Ovary (tissue), 9 donors: ENCODE measurements around the gene TRANK1. TPM values are rescaled to one million over a fixed set of nuclear protein-coding genes. Genes with fewer than 3 reads are reported as not detected.

Experiments
- DNase-seq, 5 donors: peaks; one replicate each; pipeline ENCODE4 v3.0.0-alpha.2; 2019 to 2020
- H3K27ac ChIP-seq, 2 donors: fragments of 200-600 bp; one replicate each; pipeline versions ENCODE4 v1.5.1 to v1.8.0; 2019 to 2022
- H3K27me3 ChIP-seq: fragments of 200-600 bp; one replicate; pipeline ENCODE4 v1.8.0; 2022
- H3K36me3 ChIP-seq: fragments of 200-600 bp; sonication (generic); one replicate; pipeline ENCODE4 v1.5.1; 2019
- H3K4me1 ChIP-seq: one replicate; pipeline ENCODE4 v1.8.1; 2013; ENCODE audit warnings: mild to moderate bottlenecking, moderate library complexity; ENCODE audit not compliant: insufficient read depth
- H3K4me3 ChIP-seq: fragments of 200-600 bp; sonication (generic); one replicate; pipeline ENCODE4 v1.5.1; 2017
- H3K9me3 ChIP-seq, 2 donors: fragments of 200-600 bp in 1 of 2; sonication (generic) in 1 of 2; one replicate each; pipeline versions ENCODE4 v1.5.1 to v1.8.1; 2013 to 2019; ENCODE audit warnings: mild to moderate bottlenecking in 1 of 2, moderate library complexity in 1 of 2
- EP300 ChIP-seq: sonication (generic); formaldehyde crosslinking; IDR thresholded peaks from one replicate; pipeline ENCODE4 v1.6.1; 2017; ENCODE audit warnings: antibody characterized with exemption
- POLR2A ChIP-seq: fragments of 450-650 bp; IDR thresholded peaks from one replicate; pipeline ENCODE4 v1.6.1; 2017; ENCODE audit warnings: antibody characterized with exemption, mild to moderate bottlenecking, moderate library complexity
- WGBS, 3 donors: extraction: QIAGEN DNeasy Blood & Tissue Kit in 1 of 3; methylation state at CpG; one replicate each; pipeline versions ENCODE4 v1.1.5 to v1.1.7; 2013 to 2017; 5-methylcytosine and 5-hydroxymethylcytosine counted together
- intact Hi-C, 4 donors: fragments of 100-400 bp; cut with DNase I; formaldehyde crosslinking; loops; one replicate each; pipeline versions ENCODE4 v1.11.0 to v1.15.1; 2022 to 2023
- polyA plus RNA-seq, 2 donors: library from polyadenylated mRNA; stranded (reverse); fragments of 200-250 nt in 1 of 2; fragments of 350-450 nt in 1 of 2; fragmentation: Illumina TruSeq in 1 of 2; extraction: RNeasy Lipid Tissue Mini Kit (QIAGEN cat#74804) in 1 of 2; gene quantifications; one replicate each; pipeline ENCODE4 v1.2.3, GENCODE V29; 2013 to 2014
- total RNA-seq, 7 donors: library from RNA; depleted of rRNA in 2 of 7; stranded (reverse); fragments of >200 nt in 2 of 7; fragmentation: NEBNext Ultra II Directional in 3 of 7; extraction: Animal tissue kit (Norgen Biotek cat#: 25700) in 3 of 7; gene quantifications; one replicate each; pipeline versions ENCODE4 v1.1.0 to v1.2.4, GENCODE V29; 2016 to 2023
- TF ChIP-seq, protein P1 (sequence below), 3 donors: fragments of 450-650 bp in 2 of 3; fragments of 200-600 bp in 1 of 3; IDR thresholded peaks; one replicate each; pipeline versions ENCODE4 v1.5.1 to v1.8.0; 2016 to 2022; ENCODE audit warnings: antibody characterized with exemption in 3 of 3, mild to moderate bottlenecking in 1 of 3
- donor health status: DM: no; HTN: no; CAD: no; lungs with moderate emphysema.
- donor health status: DM: no; HTN: no; CAD: no.
- donor health status: Bipolar disorder and iron deficiency.
- donor health status: DM: yes; HTN: yes; CAD: no.
- donor health status: DM: no; HTN: no; CAD: no.
- donor health status: DM: yes; HTN: yes; CAD: no.

Gene TRANK1
- total and polyA plus RNA-seq, 9 donors: 10.7 to 42.4 (median 24.6) TPM

DNA sequence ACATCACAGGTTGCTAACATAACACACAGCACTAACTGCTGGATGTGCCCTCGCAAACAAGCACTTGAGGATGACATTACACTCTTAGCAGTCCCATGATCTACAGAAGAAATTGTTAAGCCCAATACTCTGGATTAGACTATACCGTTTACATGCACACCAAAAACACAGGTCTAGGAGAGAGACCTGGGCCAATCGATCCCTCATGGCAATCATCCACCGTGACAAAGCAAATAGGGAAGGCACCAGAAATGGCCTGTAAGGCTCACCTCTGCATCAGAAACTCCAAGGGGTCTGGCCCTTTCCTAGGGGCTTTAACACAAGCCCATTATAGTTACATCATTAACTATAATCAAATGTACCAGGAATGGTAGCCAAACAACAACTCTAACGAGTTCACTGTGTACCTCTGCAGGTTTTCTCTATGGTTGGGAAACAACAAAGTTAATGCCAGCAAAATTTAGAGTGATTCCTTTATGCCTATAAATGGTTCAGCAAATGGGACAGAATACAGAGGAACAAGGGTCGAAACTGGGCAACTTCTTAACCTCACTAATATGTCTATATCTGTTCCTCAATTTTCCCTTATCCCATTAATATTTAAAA is 18.5 kb downstream of the TRANK1 start:
- Histone ChIP-seq H3K36me3 (no peaks in the 10 kb centered on the region), H3K9me3 (no peaks in the 10 kb centered on the region), H3K27me3 (no peaks in the 10 kb centered on the region), H3K27ac (no peak overlapping the region), H3K4me3 (no peak overlapping the region), H3K4me1 (no peaks in the 10 kb centered on the region)
- TF ChIP-seq, protein P1, sequence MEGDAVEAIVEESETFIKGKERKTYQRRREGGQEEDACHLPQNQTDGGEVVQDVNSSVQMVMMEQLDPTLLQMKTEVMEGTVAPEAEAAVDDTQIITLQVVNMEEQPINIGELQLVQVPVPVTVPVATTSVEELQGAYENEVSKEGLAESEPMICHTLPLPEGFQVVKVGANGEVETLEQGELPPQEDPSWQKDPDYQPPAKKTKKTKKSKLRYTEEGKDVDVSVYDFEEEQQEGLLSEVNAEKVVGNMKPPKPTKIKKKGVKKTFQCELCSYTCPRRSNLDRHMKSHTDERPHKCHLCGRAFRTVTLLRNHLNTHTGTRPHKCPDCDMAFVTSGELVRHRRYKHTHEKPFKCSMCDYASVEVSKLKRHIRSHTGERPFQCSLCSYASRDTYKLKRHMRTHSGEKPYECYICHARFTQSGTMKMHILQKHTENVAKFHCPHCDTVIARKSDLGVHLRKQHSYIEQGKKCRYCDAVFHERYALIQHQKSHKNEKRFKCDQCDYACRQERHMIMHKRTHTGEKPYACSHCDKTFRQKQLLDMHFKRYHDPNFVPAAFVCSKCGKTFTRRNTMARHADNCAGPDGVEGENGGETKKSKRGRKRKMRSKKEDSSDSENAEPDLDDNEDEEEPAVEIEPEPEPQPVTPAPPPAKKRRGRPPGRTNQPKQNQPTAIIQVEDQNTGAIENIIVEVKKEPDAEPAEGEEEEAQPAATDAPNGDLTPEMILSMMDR (IDR thresholded peaks at IDR 0.05): no peak
- TF ChIP-seq POLR2A: no peak
- TF ChIP-seq EP300: no peak
- 69 to 91% (median 88%) methylated on average over 6 of the region's 6 CpGs for WGBS, 3 donors
- intact Hi-C loops: no loop called here
- no peak for DNase-seq

DNA sequence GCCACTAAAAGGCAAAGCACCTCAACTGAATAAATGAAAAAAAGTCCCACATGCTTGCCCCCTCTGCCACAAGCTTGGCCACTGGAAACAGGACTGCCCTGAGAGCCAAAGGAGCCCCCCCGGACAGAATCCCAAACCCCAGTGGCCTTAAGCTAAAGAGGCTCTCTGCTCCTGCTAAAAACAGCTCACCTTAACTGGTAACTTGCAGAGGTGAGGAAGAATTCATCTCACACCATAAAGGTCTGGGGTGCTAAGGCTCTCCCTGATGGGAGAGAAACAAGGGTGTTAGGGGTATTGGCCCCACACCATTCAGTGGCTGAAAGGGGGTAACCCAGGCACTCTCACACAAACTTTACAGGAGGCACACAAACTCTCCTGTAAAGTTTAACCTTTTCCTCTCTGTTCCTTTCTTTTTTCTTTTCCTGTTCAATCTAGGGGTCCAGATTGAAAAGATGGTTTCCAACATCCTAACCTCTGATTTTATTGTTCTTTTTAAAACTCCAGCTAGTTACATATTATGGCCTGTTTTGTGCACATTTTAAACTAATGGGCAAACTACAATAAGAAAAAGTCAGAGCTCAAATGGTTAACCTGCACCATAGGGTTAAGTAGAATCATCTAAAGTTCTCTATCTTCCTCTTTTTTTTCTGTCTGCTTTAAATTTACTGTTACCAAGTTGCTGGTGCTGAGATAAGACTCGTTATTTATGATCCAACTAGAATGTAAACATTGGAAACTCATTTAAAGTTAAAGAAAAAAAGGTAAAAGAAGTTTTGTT is 19.9 kb downstream of the TRANK1 start:
- no peak for DNase-seq
- 28 to 51% (median 36%) methylated on average over 2 of the region's 2 CpGs for WGBS, 3 donors
- no peak overlapping the region for H3K4me3 ChIP-seq
- no peak overlapping the region for H3K27ac ChIP-seq
- no peaks in the 10 kb centered on the region for H3K27me3 ChIP-seq
- no peaks in the 10 kb centered on the region for H3K36me3 ChIP-seq
- H3K9me3 ChIP-seq: no peaks in the 10 kb centered on the region
- no peaks in the 10 kb centered on the region for H3K4me1 ChIP-seq
- intact Hi-C loops: no loop called here
- TF ChIP-seq, protein P1 (IDR thresholded peaks at IDR 0.05): no peak
- TF ChIP-seq EP300 (no peak), POLR2A (no peak)

DNA sequence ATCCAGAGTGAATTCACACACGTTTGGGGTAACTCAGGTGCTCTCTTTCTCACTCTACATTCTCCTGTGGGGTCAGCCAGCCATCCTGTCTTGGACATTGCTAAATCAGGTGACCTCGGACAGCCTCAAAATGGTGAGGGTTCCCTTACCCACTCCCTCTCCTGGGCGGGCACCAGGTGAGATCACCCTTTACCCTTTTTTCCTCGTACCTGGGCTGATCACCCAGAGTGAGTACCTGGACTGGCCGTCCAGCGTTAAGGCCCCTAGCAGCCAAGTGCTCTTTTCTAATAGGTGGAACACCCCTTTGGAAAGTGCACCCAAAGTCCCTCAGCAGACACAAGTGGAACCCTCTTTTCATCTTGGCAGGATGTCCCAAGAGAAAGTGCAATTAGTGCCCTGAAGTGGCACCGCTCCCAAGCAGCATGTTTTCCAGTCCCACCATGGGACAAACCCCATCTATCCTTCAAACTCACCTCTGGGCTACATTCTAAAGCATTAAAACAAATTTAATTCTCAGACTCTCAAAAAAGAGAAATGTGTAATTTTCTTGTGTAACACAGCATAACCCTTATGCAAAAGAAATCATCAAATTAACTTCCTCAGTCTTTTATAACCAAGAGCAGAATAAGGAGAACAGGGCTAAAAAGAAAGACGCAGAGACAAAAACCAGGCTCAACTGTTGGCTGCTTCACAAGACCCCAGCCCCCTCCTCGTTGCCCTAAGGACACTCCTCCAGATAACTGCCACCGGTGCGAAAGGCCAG is 20.7 kb downstream of the TRANK1 start:
- no peak overlapping the region for H3K27ac ChIP-seq
- intact Hi-C loops: no loop called here
- 68 to 76% (median 71%) methylated on average over 11 of the region's 11 CpGs for WGBS, 3 donors

DNA sequence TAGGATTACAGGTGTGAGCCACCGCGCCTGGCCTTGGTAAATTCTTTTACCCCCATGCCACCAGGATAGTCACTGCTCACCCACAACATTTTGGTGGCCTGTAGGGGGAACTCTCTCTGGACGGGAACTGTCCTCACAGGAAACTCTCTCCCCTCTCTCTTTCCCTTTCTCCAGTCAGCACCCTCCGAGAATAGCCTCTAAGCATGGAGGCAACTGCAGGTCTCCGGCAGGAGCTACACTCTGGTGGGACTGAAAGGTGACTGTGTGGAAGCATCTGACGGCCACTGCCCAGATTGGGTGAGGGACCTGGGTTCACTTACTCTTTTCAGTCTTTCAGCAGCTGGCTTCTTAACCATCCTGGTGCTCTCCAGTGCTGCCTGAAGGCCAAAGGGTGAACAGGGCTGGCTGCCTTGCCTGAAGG is 21.3 kb downstream of the TRANK1 start:
- WGBS, 3 donors: 81 to 87% (median 82%) methylated on average over 6 of the region's 6 CpGs
- Histone ChIP-seq H3K4me3 (no peak overlapping the region), H3K36me3 (no peaks in the 10 kb centered on the region), H3K27me3 (no peaks in the 10 kb centered on the region), H3K27ac (no peak overlapping the region), H3K4me1 (no peaks in the 10 kb centered on the region), H3K9me3 (no peaks in the 10 kb centered on the region)
- DNase-seq: no peak
- TF ChIP-seq, protein P1 (IDR thresholded peaks at IDR 0.05): no peak
- TF ChIP-seq POLR2A (no peak), EP300 (no peak)
- intact Hi-C loops: no loop called here

More for the DNA sequence above, 20.7 kb downstream of the TRANK1 start:
- no peaks in the 10 kb centered on the region for H3K36me3 ChIP-seq
- no peaks in the 10 kb centered on the region for H3K9me3 ChIP-seq
- no peak overlapping the region for H3K4me3 ChIP-seq
- TF ChIP-seq POLR2A: no peak
- TF ChIP-seq, protein P1 (IDR thresholded peaks at IDR 0.05): no peak
- no peak for TF ChIP-seq EP300
- no peaks in the 10 kb centered on the region for H3K4me1 ChIP-seq
- H3K27me3 ChIP-seq: no peaks in the 10 kb centered on the region
- DNase-seq: no peak
